ENCODE results near the gene ZP1. TPM values are rescaled to one million over a fixed set of nuclear protein-coding genes. Genes with fewer than 3 reads are reported as not detected.

ZP1 gene
- total and polyA plus RNA-seq, 2 experiments from 2014 or later = 1.9 TPM; not detected in 1

DNA sequence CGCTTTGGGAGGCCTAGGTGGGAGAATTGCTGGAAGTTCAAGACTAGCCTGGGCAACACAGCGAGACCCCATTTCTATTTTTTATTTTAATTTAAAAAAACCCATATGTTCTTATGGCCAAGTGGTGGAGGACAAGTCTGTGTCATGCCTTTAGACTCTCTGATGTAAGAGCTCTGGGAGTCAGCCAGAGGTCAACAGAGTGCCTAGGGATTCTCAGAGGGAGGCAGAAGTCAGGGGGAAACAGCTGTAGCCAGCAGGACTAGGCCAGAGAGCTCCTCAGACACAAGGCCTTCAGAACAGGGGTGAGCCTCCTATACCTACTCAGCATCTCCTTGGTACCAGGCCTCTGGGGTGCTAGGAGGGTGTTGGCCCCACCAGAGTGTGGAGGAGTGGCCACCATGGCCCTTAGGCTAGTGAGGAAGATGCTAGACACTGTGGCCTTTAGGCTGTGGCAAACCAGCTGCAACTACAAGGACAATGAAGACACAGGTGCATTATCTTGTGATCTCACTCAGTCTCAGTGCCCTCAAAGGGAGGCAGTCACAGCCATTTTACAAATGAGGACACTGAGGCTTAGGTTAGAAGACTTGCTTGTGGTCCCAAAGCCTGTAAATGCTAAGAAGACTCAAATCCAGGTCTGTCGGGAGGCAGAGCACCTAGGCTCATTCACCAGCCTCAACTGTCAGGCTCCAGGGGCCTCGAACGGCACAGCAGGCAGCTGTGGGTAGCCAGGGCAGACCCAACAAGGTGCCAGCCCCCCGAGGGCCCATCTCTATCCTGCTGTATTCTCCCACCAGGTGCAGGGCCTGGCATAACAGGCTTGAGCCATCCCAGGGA lies 5.0 kb downstream of the ZP1 start:
- peak in 1 of 2 donors; percentile 91 for DNase-seq (ENCODE audit: low read depth in 1 of 2, low spot score in 1 of 2)
- TF ChIP-seq, protein P1, sequence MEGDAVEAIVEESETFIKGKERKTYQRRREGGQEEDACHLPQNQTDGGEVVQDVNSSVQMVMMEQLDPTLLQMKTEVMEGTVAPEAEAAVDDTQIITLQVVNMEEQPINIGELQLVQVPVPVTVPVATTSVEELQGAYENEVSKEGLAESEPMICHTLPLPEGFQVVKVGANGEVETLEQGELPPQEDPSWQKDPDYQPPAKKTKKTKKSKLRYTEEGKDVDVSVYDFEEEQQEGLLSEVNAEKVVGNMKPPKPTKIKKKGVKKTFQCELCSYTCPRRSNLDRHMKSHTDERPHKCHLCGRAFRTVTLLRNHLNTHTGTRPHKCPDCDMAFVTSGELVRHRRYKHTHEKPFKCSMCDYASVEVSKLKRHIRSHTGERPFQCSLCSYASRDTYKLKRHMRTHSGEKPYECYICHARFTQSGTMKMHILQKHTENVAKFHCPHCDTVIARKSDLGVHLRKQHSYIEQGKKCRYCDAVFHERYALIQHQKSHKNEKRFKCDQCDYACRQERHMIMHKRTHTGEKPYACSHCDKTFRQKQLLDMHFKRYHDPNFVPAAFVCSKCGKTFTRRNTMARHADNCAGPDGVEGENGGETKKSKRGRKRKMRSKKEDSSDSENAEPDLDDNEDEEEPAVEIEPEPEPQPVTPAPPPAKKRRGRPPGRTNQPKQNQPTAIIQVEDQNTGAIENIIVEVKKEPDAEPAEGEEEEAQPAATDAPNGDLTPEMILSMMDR (IDR thresholded peaks at IDR 0.05; ENCODE audit: low read depth, low read length) = no peak
- Histone ChIP-seq H3K27ac (no peak overlapping the region), H3K36me3 (no peaks in the 10 kb centered on the region), H3K9me3 (ENCODE audit: low read depth) (no peaks in the 10 kb centered on the region), H3K4me3 (no peak overlapping the region), H3K4me1 (ENCODE audit: low read depth) (no peaks in the 10 kb centered on the region), H3K27me3 (no peaks in the 10 kb centered on the region)

DNA sequence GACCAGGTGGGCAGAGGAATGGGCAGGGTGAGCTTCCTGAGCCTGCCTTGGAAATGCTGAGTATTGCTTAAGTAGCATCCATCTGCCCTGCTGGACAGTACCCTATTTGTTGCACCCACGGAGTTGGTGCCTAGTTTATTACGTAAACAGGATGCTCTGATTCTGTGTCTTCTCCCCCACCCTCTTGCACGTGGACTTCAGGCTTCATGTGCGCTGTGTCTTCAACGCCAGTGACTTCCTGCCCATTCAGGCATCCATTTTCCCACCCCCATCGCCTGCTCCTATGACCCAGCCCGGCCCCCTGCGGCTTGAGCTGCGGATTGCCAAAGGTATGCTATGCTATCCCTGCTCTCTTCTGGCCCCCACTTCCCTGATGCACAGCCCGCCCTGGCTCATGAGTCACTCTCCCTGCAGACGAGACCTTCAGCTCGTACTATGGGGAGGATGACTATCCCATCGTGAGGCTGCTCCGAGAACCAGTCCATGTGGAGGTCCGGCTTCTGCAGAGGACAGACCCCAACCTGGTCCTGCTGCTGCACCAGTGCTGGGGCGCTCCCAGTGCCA lies 5.7 kb downstream of the ZP1 start:
- TF ChIP-seq, protein P1 (IDR thresholded peaks at IDR 0.05; ENCODE audit: low read depth, low read length) = no peak
- Histone ChIP-seq H3K4me3 (no peak overlapping the region), H3K36me3 (no peaks in the 10 kb centered on the region), H3K9me3 (ENCODE audit: low read depth) (no peaks in the 10 kb centered on the region), H3K27ac (no peak overlapping the region), H3K27me3 (no peaks in the 10 kb centered on the region), H3K4me1 (ENCODE audit: low read depth) (no peaks in the 10 kb centered on the region)
- DNase-seq (ENCODE audit: low read depth in 1 of 2, low spot score in 1 of 2) = peak in 1 of 2 donors; percentile 96

DNA sequence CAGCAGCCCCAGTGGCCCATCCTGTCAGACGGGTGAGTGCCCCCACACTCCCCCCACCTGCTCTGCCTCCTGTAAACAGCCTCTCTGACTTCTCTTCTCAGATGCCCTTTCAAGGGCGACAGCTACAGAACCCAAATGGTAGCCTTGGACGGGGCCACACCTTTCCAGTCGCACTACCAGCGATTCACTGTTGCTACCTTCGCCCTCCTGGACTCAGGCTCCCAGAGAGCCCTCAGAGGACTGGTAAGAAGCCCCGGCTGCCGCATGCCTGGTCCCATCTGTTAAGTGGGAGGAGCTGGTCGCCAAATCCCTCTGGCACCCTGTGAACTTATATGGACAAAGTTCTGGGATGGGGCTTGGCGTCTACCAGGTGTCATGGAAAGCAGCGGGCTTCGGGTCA lies 6.2 kb downstream of the ZP1 start:
- H3K4me1 ChIP-seq (ENCODE audit: low read depth) = no peaks in the 10 kb centered on the region

DNA sequence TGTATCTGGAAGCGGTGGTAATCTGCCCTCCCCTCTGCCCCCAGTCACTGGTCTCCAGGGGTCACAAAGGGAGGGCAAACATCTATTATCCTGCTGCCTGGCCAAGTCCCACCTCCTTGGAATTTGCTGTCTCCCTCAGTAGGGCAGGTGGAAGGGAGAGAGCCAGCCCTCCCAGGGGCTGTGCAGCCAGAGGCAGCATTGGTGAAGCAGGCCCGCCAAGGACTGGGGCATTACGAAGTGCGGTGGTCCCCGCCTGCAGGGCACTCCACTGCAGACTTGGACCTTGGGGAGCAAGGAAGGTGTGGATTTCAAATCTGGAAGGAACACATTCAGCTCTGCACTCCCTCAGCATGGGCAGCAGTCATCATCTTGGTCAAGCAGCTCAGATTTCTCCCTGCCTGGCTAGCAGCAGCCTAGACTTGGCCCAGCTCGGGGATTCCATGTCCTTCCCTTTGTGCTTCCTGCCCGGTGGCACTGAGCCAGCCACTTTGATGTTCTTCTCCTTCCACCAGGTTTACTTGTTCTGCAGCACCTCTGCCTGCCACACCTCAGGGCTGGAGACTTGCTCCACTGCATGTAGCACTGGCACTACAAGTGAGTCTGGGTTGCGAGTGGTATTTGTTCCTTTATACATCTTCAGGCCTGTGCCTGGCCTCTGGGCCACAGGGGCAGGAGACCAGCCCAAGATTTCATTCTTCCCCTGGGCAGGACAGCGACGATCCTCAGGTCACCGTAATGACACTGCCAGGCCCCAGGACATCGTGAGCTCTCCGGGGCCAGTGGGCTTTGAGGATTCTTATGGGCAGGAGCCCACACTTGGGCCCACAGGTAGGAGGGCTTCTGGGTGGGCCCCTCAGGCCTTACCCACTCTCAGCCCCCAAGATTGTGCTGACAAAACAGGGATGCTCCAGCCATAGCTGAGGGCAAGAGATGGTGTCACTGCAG lies 7.4 kb downstream of the ZP1 start:
- Histone ChIP-seq H3K9me3 (ENCODE audit: low read depth) (no peaks in the 10 kb centered on the region), H3K36me3 (no peaks in the 10 kb centered on the region), H3K27ac (no peak overlapping the region), H3K4me1 (ENCODE audit: low read depth) (no peaks in the 10 kb centered on the region), H3K27me3 (no peaks in the 10 kb centered on the region), H3K4me3 (no peak overlapping the region)
- DNase-seq (ENCODE audit: low read depth in 1 of 2, low spot score in 1 of 2) = no peak
- TF ChIP-seq, protein P1 (IDR thresholded peaks at IDR 0.05; ENCODE audit: low read depth, low read length) = no peak

More for the DNA sequence above, 6.2 kb downstream of the ZP1 start:
- DNase-seq (ENCODE audit: low read depth in 1 of 2, low spot score in 1 of 2) = no peak
- Histone ChIP-seq H3K4me3 (no peak overlapping the region), H3K36me3 (no peaks in the 10 kb centered on the region), H3K27ac (no peak overlapping the region), H3K27me3 (no peaks in the 10 kb centered on the region), H3K9me3 (ENCODE audit: low read depth) (no peaks in the 10 kb centered on the region)
- TF ChIP-seq, protein P1 (IDR thresholded peaks at IDR 0.05; ENCODE audit: low read depth, low read length) = no peak

DNA sequence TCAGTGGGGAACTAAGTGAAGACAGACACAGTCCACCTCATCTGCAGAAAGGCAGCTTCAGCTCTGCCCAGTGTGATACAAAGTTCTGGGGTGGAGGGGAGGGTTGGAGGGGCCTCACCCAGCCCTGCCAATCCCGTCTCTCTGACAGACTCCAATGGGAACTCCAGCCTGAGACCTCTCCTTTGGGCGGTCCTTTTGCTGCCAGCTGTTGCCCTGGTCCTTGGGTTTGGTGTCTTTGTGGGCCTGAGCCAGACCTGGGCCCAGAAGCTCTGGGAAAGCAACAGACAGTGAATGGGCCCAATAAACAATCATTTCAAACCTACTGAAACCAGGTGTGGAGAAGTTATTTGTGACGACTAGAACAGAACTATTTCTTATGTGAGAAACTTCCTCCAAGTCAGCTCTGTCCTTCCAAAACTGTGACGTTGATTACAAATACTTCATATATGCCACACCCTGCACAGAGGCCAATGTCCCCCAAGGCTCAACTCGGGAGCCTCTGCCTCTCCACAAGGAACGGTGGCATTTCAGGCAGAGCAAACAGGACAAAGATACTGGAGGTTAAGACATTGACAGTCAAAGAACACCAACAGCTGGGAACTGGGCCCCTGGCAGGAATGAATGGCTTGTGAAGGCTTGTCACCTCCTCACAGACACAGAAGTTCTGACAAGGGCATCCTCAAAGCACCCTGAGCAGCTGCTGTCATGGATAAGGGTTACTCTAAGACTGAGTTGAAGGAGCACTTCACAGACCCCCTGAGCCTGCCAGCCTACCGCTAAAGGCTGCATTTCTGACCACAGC lies 8.2 kb downstream of the ZP1 start:
- Histone ChIP-seq H3K9me3 (ENCODE audit: low read depth) (no peaks in the 10 kb centered on the region), H3K4me1 (ENCODE audit: low read depth) (peaks cover under 1% of the 10 kb centered on the region), H3K27me3 (no peaks in the 10 kb centered on the region), H3K4me3 (no peak overlapping the region), H3K36me3 (no peaks in the 10 kb centered on the region), H3K27ac (no peak overlapping the region)
- no peak for DNase-seq (ENCODE audit: low read depth in 1 of 2, low spot score in 1 of 2)
- TF ChIP-seq, protein P1 (IDR thresholded peaks at IDR 0.05; ENCODE audit: low read depth, low read length) = no peak

Measured in cardiac muscle cell (in vitro differentiated cells and primary cell).